Esophagus mucosa (tissue), 1 donor: ENCODE results near the gene PVALB. TPM values are rescaled to one million over a fixed set of nuclear protein-coding genes. Genes with fewer than 3 reads are reported as not detected.

Experiments
- ATAC-seq: fragments of 200-7000 bp; cut with Tn5 transposase; one replicate; pipeline ENCODE4 v1.9.1; 2020
- total RNA-seq: library from RNA; stranded (reverse); gene quantifications from one replicate; pipeline ENCODE4 v1.2.4, GENCODE V29; 2023
- donor health status: DM: yes; HTN: yes; CAD: no.

Gene PVALB, protein sequence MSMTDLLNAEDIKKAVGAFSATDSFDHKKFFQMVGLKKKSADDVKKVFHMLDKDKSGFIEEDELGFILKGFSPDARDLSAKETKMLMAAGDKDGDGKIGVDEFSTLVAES
- total RNA-seq: not detected

DNA sequence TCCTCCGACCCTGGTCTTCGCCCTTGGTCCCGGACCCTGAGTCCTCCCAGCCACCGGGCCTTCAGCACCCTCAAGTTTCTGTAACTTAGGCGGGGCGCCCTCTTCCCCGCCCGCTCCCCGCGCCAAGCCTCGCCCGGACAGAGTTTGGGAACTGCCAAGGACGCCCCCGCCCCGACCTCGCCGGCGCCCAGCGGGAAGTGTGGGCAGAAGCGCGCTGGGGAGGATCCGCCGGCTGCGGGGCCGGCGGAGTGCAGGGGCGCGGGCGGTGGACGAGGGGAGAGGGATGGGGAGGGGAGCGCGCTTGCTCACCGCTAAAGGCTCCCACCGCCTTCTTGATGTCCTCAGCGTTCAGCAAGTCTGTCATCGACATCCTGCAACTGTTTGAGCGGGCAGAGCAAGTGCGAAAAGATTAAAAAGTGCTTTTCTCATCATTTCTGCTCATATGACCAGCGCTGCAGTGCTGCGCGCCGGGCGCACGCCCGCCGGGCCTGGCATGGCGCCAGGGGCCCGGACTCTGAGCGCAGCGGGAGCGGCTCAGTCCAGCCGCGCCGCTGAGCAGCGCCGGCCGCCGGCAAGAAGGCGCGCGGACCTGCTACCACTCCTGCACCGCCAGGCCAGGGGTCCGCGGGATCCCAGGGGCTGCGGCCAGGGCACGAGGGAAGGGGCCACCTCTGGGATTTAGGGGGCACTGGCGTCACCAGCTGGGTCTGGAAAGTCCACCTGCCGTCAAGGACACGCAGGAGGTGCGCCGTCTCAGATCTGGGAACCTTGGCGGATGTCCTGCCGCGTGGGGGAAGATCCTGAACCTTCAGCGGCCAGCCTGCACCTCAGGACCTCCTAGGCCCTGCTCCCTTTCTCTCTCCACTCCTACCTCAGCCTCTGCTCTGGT lies at the start of gene PVALB:
PVALB (minus strand) TSS at position 400 of the 889 bp plus-strand sequence; CDS start at position 370, 30 bp downstream.
- peak; percentile 30 for ATAC-seq

DNA sequence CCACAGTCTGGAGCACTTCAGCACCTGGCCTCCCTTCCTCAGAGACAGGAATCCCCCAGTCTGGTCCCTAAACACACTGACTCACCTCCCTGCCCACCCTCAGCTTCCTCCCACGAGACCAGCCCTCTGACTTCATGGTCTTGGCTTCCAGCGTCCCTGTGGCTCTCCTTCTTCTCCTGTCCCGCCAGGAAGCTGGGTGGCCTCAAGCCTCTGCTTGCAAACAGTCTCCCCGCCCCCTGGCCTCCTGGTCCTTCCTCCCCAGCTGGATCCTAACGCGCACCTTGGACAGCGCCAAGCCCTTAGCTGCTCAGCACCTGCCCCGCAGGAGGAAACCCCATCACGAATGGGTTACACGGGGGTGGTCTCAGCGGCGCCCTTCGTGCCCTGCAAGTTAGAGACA lies 48.5 kb upstream of the PVALB start:
- ATAC-seq: no peak

DNA sequence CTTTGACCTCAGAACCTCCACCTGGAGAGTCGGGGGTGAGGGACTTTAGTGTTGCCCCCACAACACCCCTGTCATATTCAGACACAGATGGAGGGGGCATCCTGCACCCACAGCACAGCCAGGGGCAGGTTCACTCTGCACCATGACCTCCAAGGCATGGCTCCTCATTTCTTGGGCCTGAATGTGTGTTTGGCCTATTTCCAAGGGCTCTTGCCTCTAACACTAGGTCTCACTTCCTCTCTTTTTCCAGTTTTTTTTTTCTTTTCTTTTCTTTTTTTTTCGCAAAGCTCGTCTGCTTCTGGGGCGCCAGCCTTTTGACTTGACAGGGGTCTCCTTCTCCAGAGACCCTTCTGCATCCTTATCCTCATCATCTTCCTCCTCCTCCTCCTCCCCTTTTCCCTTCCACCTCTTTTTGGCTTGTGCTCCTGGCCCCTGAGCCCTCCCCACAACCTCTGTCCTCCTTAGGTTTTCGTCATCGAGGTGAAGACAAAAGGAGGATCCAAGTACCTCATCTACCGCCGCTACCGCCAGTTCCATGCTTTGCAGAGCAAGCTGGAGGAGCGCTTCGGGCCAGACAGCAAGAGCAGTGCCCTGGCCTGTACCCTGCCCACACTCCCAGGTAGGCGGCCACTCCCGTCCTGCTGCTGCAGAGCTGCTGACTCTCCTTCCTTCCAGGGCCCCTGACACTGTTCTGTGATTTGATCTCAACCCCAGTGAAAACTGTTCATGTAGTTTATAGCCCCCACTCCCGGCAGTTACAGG lies 47.8 kb upstream of the PVALB start:
- no peak for ATAC-seq

DNA sequence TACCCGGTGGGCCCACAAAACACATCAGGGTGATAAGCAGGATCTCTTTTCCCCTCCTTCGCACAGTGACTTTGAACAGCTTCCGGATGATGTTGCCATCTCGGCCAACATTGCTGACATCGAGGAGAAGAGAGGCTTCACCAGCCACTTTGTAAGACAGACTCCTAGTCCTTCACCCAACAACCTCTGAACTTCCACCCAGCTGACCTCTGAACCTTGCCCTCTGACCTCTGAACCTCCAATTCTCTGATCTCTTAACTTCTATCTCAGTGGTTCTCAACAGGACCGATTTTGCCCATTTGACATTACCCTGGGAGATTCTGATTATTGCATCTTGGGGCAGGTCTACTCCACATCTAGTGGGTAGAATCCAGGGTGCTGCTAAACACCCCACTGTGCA lies 47.1 kb upstream of the PVALB start:
- ATAC-seq: no peak

DNA sequence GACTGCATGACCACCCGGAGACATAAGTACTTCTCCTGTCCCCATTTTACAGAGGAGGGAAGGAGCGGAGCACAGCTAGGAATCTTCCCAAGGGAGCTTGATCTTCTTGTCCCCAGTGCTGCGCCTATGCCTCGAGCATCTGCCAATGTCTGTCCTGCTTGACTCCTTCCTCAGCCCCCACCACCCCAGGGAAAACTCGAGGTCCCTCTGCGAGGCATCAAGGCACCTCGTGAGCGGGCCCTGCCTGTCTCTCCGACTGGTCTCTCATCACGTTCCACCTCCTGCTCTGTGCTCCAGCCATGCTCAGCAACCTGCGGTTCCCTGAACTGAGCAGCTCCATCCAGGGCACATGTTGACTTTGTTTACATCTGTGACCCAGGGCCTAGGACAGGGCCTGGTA lies 46.4 kb upstream of the PVALB start:
- ATAC-seq: no peak

DNA sequence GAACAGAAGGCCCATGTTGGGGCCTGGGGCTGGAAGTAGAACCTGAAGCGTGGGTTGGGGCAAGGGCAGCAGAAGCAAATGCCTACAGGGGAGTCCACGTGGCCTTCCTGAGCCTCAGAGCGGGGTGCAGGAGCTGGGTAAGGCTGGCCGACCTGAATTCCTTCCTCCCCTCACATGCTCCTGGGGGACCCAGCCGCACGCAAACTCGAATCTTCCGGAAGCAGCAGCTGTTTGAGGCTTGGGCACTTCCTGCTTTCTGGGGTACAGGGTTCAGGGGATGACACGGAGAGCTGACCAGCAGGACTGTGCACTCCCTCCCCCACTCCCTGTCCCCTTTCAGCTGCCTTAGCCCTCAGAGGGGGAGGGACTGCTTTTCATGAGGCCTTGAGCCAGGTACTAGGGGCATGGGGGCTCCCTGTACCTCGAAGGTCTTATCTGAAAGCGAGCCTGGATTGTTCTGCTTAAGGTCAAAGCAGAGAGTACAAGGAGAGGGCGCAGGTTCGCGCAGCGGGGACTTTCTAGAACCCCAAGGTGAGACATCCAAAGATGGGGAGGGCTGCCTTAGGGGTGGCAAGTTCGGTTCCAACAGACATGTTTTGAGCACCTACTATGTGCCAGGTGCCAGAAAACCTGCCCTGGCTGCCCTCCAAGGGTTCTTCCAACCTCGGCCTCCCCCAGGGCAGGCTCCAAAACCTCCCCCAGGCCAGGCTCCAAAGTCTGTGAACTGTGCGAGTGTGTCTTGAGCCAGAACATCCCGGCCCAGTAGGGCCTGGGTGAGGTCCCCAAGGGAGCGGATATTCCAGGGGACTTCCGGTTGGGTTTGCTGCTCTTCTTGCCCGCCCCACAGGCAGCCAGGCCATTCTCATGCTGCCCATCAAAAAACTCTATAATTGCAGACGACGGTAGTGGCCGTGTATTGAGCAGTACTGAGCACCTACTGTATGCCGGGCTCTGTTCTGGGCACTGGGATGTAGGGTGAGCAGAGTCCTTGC lies 45.7 kb upstream of the PVALB start:
- no peak for ATAC-seq

DNA sequence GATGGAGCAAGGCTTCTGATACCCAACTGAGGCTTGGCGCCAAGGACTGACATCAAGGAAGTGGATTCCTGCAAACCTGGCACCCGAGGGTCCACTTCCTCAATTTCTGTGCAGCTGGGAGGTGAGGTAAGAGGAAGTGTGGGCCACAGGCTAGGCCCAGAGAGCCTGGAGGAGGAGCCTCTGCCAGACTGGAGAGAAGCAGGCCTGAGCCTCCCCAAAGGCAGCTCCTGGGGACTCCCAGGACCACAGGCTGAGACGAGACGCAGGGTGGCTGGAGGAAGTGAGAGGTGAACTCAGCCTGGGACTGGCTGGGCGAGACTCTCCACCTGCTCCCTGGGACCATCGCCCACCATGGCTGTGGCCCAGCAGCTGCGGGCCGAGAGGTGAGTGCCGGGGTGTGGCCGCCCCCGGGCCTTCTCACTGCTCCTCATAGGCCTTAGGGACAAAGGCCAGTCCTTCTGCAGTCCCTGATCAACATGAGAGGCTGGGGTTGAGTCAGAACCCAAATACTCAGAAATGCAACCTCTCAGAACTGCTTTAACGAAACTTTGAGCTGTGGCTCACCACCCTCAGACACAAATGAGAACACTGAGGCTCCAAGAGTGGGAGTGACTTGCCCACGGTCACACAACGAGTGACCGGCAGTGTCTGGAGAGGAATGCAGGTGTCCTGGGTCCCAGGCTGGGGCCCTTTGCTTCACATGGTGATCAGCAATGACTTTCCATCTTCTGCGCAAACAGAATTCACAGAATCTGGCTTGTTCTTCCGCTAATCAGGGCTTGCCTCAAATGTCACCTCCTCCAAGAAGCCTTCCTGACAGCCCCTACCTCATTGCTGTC lies 44.2 kb upstream of the PVALB start, which contains the start of gene NCF4:
NCF4 (plus strand) TSS at position 186 of the 839 bp plus-strand sequence; CDS start at position 352, 166 bp downstream.
- ATAC-seq: peak; percentile 39

DNA sequence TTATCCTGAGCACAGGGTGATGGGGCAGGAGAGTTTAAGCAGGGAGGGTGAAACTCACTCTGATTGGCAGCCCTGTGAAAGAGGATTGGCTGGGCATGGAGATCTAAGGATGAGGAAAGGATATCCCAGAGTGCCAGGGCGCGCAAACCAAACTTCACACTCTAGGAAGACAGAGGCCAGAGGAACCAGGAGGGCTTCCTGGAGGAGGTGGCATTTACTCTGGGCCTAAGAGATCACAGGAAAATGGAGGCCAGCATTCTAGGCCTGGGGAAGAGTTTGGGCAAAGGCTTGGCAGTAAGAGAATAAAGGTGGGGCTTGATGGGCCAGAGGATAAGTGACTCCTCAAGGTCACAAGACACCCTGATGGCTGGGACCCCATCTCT lies 43.6 kb upstream of the PVALB start:
- ATAC-seq: no peak

DNA sequence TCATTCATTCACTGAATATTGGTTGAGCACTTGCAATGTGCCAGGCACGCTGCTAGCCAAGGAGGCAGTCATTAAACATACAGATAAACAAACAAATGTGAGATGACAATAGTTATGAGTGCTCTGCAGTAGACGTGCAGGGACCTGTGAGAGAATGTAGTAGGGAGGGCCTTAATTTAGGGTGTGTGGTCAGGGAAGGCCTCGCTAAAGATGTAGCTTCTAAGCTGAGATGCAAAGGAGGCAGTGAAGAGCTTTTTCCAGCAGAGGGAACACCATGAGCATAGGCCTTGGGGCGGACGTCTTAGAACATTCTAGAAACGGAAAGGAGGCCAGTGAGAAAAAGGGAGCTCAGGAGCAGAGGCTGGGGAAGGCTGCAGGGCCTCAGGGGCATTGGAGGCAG lies 43.2 kb upstream of the PVALB start:
- peak; percentile 79 for ATAC-seq

DNA sequence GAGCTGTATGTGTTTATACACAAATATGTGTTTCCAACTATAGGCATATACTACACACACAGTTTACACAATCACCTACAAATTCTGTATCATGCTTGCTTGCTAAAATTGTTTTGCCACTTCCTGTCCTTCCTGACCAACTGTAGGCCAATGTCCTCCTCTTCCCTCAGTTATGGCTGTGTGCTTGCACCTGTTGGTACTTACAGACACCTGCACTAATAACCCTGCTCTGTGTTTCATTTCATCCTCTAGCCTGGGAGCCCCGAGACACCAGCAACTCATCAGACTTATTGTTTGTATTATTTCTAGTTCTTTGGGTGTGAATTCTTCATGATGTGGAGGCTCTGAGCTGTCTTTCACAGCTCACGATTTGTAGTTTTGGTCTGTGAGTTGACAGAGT lies 42.1 kb upstream of the PVALB start:
- no peak for ATAC-seq

DNA sequence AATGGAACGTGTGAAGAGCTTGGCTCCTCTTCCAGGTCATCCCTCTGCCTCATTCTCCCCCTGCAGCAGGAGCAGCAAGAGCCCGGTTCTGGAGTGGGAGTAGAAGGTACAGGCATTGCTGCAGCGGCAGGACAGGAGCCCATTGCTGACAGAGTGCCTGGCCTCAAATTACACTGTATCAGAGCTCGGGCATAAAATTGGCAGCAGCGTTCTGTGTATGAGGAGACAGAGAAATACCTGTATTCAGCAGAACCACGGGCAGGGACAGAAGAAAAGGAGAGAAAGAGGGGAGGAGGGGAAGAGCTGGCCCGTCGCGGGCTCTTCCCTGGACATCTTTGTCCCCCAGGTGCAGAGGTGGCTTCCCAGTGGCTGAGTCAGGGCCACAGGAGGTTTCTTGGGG lies 41.3 kb upstream of the PVALB start:
- no peak for ATAC-seq

DNA sequence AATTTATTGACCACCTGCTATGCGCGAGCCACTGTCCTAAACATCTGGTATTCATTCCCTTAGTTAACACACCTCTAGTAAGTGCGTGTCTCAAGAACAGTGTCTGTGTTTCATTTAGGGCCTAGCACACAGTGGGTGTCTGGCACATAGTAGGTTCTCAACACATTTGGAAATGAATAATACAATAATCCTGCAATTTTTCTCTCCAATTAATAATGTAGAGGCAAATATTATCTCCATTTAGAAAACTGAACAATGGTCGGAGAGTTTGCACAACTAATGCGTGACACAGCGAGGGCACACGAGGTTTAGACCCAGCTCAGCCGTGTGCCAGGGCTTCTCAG lies 39.9 kb upstream of the PVALB start:
- ATAC-seq: no peak

DNA sequence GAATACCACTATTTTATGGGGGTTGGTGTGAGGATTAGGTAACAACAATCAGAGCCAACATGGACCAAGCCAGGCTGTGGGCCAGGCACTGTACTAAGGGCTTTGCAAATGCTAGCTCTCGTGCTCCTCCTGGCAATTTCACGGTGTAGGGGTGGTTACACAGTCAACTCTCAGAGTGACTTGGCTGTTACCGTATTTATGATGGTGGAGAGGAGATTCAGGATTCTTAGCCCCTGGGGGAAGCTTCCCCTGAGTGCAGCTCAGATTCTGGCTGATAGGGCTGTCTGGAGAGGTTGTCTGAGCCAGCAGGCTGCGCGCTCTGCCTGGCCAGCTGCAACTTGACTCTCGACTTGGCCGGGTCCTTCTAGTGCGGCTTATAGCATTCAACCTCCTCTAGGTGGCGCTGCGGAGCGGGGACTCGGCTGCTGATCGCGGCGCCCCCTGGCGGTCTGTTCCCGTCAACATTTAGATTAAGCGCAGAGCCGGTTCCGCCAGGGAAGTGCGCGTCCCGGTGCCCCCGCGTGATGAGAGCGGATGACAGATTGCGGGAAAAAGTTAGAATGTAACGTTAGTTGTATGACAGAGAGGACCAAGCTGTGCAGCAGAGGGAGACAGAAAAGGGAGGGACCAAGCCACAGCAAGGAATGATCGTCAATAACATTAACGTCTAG lies 39.4 kb upstream of the PVALB start:
- peak; percentile 75 for ATAC-seq

DNA sequence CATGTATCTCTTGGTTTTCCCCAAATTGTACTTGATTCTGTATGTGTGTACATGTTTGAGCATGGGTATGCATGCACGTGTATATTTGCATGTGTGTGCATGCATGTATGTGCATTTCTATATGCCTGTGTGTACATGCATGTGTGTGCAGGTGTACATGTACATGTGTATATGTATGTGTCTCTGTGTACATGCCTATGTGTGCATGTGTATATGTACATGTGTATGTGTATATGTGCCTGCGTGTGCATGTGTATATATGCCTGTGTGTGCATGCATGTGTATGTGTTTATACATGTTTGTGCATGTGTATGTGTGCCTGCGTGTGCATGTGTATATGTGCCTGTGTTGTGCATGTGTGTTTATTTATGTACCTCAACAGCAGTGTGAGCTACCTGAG lies 38.6 kb upstream of the PVALB start:
- ATAC-seq: no peak

DNA sequence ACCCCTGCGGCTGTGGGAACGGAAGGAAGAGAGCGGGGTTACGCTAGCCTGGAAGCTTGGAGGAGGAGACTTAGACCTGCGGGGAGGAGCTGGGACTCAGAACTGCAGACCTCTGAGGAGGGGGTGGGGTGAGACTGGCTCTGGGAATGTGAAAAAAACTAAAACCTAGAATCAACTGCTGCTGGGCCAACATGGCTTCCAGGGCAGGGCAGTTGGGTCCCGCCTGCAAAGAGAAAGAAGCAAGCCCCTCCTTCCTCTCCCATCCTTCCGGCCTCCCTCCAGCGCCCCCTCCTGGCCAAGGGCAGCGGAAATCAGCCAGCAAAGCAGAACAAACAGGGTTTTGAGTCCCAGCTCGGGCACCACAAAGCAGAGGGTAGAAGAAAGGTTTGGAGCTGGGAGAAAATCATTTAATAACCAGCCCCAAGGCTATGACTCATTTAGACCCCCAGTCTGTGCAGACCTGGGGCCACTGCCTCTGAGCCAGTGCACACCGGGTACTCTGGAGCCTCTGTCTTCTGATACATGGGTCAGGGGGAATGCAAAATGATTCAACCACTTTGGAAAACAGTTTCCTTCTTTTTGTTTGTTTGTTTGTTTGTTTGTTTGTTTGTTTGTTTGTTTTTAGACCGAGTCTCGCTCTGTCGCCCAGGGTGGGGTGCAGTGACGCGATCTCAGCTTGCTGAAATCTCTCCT lies 36.7 kb upstream of the PVALB start:
- ATAC-seq: peak; percentile 23

DNA sequence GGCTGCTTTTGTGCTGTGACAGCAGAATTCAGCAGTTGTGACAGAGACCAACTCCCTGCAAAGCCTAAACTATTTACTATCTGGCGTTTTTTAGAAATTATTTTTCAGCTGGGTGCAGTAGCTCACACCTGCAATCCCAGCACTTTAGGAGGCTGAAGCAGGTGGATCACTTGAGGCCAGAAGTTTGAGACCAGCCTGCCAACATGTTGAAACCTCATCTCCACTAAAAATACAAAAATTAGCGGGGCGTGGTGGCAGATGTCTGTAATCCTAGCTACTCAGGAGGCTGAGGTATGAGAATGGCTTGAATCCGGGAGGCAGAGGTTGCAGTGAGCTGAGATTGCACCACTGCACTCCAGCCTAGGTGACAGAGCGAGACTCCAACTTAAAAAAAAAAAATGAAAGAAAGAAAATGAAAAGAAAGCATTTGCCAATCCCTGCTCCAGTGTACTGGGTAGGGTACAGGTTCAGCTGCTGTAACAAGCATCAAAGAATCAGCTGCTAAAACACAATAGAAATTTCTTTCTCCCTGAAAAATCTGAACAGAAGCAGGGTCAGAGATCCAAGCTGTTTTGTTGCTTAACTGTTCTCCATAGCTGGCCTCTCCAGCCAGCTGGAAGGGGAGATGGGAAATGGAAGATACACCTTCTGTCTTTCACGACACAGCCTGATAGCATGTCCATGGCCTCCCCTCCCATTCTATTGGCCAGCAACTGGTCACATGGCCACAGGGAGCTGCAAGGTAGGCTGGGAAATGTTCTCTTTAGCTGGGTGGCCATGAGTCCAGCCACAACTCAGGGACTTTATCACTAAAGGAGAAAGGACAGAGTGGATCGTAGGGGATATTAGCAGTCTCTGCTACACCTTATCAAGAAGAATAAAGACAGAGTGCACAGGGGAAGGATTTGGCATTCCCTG lies 35.5 kb upstream of the PVALB start:
- no peak for ATAC-seq

DNA sequence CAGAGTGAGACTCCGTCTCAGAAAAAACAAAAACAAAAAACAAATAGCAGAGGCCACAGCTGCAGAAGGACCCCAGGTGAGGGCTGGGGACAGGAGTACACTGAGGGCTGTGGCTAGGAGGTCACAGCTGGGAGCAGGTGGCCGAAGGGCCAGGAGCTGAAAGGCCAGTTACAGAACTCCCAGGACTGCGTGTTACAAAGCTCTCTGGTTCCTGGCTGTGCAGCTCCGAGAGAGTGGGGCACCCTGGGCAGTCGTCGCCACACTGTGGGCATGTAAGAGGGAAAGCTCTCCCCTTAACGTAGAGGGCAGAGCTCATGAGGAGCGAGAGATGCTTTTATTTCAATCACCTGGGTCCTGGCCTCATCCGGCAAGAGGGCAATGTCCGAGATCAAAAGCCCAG lies 33.8 kb upstream of the PVALB start:
- no peak for ATAC-seq

DNA sequence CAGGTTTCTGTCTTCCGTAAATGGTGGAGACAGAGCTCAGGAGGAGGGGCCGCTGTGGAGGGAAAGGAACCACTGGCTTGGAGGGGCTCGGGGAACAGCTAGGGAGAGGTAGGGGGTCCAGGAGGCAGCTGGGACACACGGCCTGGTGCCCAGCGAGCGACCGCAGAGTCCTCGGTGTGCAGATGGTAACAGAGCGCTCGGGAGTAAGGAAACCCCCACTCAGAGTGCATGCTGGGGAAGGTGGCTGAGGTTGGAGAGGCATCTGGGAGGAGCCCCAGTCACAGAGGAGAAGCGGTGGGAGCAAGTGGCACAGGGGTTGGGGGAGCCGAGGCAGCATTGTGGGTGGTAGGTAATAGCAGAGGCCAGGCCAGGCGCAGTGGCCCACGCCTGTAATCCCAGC lies 33.2 kb upstream of the PVALB start:
- no peak for ATAC-seq

DNA sequence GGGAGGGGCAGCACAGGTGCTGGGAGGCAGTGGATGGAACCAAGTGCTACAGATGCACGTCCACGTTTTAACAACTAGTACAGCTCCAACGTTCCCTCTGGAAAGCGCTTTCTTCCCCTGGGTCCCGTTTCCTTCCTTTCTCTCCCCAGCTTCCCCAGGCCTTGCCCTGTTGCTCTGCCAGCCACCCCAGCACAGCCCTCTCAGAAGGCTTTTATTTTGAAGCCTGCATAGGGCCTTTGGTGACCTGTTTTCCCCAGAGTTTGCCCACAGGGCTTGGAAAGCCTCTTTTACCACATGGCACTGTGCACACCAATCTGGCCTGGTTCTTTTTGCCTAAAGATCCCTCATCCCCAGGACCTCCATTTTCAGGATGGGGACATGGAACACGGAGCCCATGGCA lies 30.1 kb upstream of the PVALB start:
- ATAC-seq: no peak
